K562 (cell line): ENCODE measurements around the gene HSPA1B. TPM values are rescaled to one million over a fixed set of nuclear protein-coding genes. Genes with fewer than 3 reads are reported as not detected.
A peak's percentile ranks its signal among the peaks of the same experiment; 100 is the strongest.

Source experiments
- CHD1 ChIP-seq: fragments of 200-600 bp; sonication (generic); IDR thresholded peaks from one replicate; pipeline ENCODE4 v1.6.1; 2012; ENCODE audit warnings: mild to moderate bottlenecking, moderate library complexity, low read length, inconsistent platforms
- CHD2 ChIP-seq: IDR thresholded peaks from 2 replicates; pipeline ENCODE4 v1.6.1; 2011; ENCODE audit warnings: low read depth, low read length
- DDX20 ChIP-seq: fragments of 450-650 bp; IDR thresholded peaks from 2 replicates; pipeline ENCODE4 v1.6.1; 2016; ENCODE audit warnings: missing genetic modification characterization, low read depth, mild to moderate bottlenecking, missing compliant biosample characterization, moderate library complexity
- E2F4 ChIP-seq: sonication (generic); formaldehyde crosslinking; IDR thresholded peaks from 2 replicates; pipeline ENCODE4 v1.8.0; 2022; ENCODE audit warnings: mild to moderate bottlenecking, low read depth, missing genetic modification reagents
- ETV6 ChIP-seq, 3 experiments: fragments of 150-350 bp in 1 of 3; sonication (generic) in 1 of 3; formaldehyde crosslinking in 1 of 3; IDR thresholded peaks; 2 replicates each; pipeline versions ENCODE4 v1.6.1 to v1.8.0; 2014 to 2022; ENCODE audit warnings: borderline replicate concordance in 2 of 3, low read depth in 2 of 3, antibody characterized with exemption in 1 of 3, low read length in 1 of 3, mild to moderate bottlenecking in 1 of 3, missing genetic modification reagents in 1 of 3
- LARP7 ChIP-seq: fragments of 450-650 bp; IDR thresholded peaks from 2 replicates; pipeline ENCODE4 v1.6.1; 2016
- NELFE ChIP-seq: IDR thresholded peaks from 2 replicates; pipeline ENCODE4 v1.6.1; 2011; ENCODE audit warnings: mild to moderate bottlenecking; ENCODE audit not compliant: insufficient read depth, insufficient read length
- NRF1 ChIP-seq, 2 experiments: fragments of 450-650 bp; IDR thresholded peaks in 1 of 2; conservative IDR thresholded peaks in 1 of 2; 2 replicates each; pipeline ENCODE4 v1.6.1; 2014; ENCODE audit warnings: mild to moderate bottlenecking in 2 of 2
- PHB2 ChIP-seq: fragments of 450-650 bp; IDR thresholded peaks from 2 replicates; pipeline ENCODE4 v1.6.1; 2017; ENCODE audit warnings: low read depth
- PML ChIP-seq: IDR thresholded peaks from 2 replicates; pipeline ENCODE4 v1.6.1; 2012; ENCODE audit warnings: low read length, inconsistent platforms
- PYGO2 ChIP-seq: fragments of 450-650 bp; IDR thresholded peaks from 2 replicates; pipeline ENCODE4 v1.6.1; 2016; ENCODE audit warnings: mild to moderate bottlenecking, missing genetic modification characterization, moderate library complexity, missing compliant biosample characterization
- RBBP5 ChIP-seq: fragments of 200-600 bp; sonication (generic); IDR thresholded peaks from 2 replicates; pipeline ENCODE4 v1.6.1; 2012; ENCODE audit warnings: borderline replicate concordance, mild to moderate bottlenecking, low read length, control low read depth, inconsistent platforms; ENCODE audit not compliant: insufficient read depth, poor library complexity, severe bottlenecking
- RCOR1 ChIP-seq, 2 experiments: IDR thresholded peaks; 2 replicates each; pipeline ENCODE4 v1.6.1; 2012; ENCODE audit warnings: low read depth in 2 of 2, low read length in 2 of 2, borderline replicate concordance in 1 of 2, improper control_type of control experiment in 1 of 2
- RHOXF2B ChIP-seq: fragments of 250-450 bp; sonication (Bioruptor Pico); conservative IDR thresholded peaks from 2 replicates; pipeline ENCODE4 v1.5.1; 2021
- SRSF1 ChIP-seq: fragments of 200-400 bp; formaldehyde crosslinking; IDR thresholded peaks from 2 replicates; pipeline ENCODE4 v1.6.1; 2017; ENCODE audit warnings: mild to moderate bottlenecking, low read depth, low read length, moderate library complexity
- STAT5B ChIP-seq: fragments of 250-450 bp; sonication (Bioruptor Pico); IDR thresholded peaks from 2 replicates; pipeline ENCODE4 v1.8.0; 2021; ENCODE audit warnings: mild to moderate bottlenecking, inconsistent platforms
- SUPT5H ChIP-seq: fragments of 450-650 bp; IDR thresholded peaks from 2 replicates; pipeline ENCODE4 v1.6.1; 2016
- ZNF384 ChIP-seq: IDR thresholded peaks from 2 replicates; pipeline ENCODE4 v1.6.1; 2012; ENCODE audit warnings: low read depth, low read length, improper control_type of control experiment
- polyA plus RNA-seq, 8 experiments: library from polyadenylated mRNA; depleted of rRNA in 4 of 8; stranded (reverse) in 5 of 8; unstranded in 3 of 8; fragments of >200 nt; fragmentation: Nextera tagmentation in 2 of 8; fragmentation: Illumina TruSeq in 1 of 8; extraction: Ambion mirVana in 2 of 8; extraction: Trizol in 1 of 8; gene quantifications; 2 replicates each; pipeline versions ENCODE4 v1.2.1 to v1.2.3, GENCODE V29; 2011 to 2014; ENCODE audit warnings: inconsistent platforms in 1 of 8, missing spikeins in 1 of 8
- total RNA-seq, 7 experiments: library from RNA; depleted of rRNA in 6 of 7; stranded (reverse); fragments of >200 nt in 6 of 7; fragmentation: Illumina TruSeq in 2 of 7; extraction: Trizol in 2 of 7; gene quantifications; 2 replicates each; pipeline versions ENCODE4 v1.2.1 to v1.2.3, GENCODE V29; 2011 to 2021; ENCODE audit warnings: low replicate concordance in 1 of 7
- TF ChIP-seq, protein P1 (sequence below): fragments of 450-650 bp; IDR thresholded peaks from 2 replicates; pipeline ENCODE4 v1.7.0; 2016; ENCODE audit warnings: borderline replicate concordance
- TF ChIP-seq, protein P2 (sequence below): fragments of 250-450 bp; sonication (Bioruptor Pico); IDR thresholded peaks from 2 replicates; pipeline ENCODE4 v1.8.0; 2022; ENCODE audit warnings: moderate library complexity, mild to moderate bottlenecking, inconsistent platforms
- TF ChIP-seq, protein P3 (sequence below): sonication (generic); formaldehyde crosslinking; IDR thresholded peaks from 2 replicates; pipeline ENCODE4 v1.8.1; 2022; ENCODE audit warnings: missing genetic modification reagents
- TF ChIP-seq, protein P4 (sequence below): fragments of 450-650 bp; IDR thresholded peaks from 2 replicates; pipeline ENCODE4 v1.6.1; 2016; ENCODE audit warnings: borderline replicate concordance

The HSPA1B gene
- total and polyA plus RNA-seq, 9 of the 15 experiments (the other 6 are each of a cell fraction or from before 2014, with no cell fraction given), result 0.27 to 227 (median 51.2) TPM

DNA sequence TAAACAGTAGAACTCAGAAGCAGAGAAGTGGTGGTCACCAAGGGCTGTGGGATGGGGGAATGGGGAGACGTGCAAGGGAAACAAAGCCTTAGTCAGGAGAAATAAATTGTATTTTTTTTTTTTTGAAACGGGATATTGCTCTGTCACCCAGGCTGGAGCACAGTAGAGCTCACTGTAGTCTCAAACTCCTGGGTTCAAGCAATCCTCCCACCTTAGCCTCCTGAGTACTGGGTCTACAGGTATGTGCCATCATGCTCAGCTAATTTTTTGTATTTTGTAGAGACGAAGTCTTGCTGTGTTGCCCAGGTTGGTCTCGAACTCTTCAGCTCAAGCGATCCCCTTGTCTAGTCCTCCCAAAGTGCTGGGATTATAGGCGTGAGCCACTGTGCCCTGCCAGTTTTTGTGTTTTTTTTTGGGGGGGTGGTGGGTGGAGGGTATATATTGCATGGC, 3.4 kb downstream of the HSPA1B start (continued):
- TF ChIP-seq, protein P1, sequence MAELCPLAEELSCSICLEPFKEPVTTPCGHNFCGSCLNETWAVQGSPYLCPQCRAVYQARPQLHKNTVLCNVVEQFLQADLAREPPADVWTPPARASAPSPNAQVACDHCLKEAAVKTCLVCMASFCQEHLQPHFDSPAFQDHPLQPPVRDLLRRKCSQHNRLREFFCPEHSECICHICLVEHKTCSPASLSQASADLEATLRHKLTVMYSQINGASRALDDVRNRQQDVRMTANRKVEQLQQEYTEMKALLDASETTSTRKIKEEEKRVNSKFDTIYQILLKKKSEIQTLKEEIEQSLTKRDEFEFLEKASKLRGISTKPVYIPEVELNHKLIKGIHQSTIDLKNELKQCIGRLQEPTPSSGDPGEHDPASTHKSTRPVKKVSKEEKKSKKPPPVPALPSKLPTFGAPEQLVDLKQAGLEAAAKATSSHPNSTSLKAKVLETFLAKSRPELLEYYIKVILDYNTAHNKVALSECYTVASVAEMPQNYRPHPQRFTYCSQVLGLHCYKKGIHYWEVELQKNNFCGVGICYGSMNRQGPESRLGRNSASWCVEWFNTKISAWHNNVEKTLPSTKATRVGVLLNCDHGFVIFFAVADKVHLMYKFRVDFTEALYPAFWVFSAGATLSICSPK, result peak; percentile 76; the same call in 1 of the 2 replicates
- TF ChIP-seq DDX20 (tag) (no peak), RCOR1 (IDR thresholded peaks at IDR 0.05; ENCODE audit: borderline replicate concordance in 1 of 2, low read depth in 2 of 2, low read length in 2 of 2) (peak in 1 of 2 experiments; percentile 4; a peak in 1 of 4 replicates), ETV6 (IDR thresholded peaks at IDR 0.05; ENCODE audit: borderline replicate concordance in 1 of 2, low read depth in 2 of 2, low read length in 1 of 2) (0 out of 4 replicates have a peak, but pooled peaks of 1 of the 2 experiments have one; percentile 11), ETV6 (CRISPR knock-in tag; IDR thresholded peaks at IDR 0.05; ENCODE audit: borderline replicate concordance) (no peak), CHD2 (peak; percentile 62; the same call in 1 of the 2 replicates), PYGO2 (0 out of 2 replicates have a peak, but pooled peaks have one; percentile 5), NELFE (no peak), NRF1 (conservative IDR thresholded peaks at IDR 0.05 in 1 of 2, IDR thresholded peaks at IDR 0.05 in 1 of 2) (peak in 1 of 2 experiments; percentile 19; a peak in 1 of 4 replicates), LARP7 (0 out of 2 replicates have a peak, but pooled peaks have one; percentile 29), PHB2 (no peak; the same call in 1 of the 2 replicates), E2F4 (0 out of 2 replicates have a peak, but pooled peaks have one; percentile 51), RHOXF2B (CRISPR knock-in tag) (peak; percentile 72; the same call in 1 of the 2 replicates), PML (peak; percentile 57; the same call in 1 of the 2 replicates), SRSF1 (no peak), ZNF384 (peak; percentile 4; the same call in 1 of the 2 replicates), STAT5B (CRISPR knock-in tag) (no peak), SUPT5H (no peak), CHD1 (peak; percentile 85), RBBP5 (peak; percentile 22)
- TF ChIP-seq, protein P2, sequence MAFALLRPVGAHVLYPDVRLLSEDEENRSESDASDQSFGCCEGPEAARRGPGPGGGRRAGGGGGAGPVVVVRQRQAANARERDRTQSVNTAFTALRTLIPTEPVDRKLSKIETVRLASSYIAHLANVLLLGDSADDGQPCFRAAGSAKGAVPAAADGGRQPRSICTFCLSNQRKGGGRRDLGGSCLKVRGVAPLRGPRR (CRISPR knock-in tag), result no peak
- TF ChIP-seq, protein P3, sequence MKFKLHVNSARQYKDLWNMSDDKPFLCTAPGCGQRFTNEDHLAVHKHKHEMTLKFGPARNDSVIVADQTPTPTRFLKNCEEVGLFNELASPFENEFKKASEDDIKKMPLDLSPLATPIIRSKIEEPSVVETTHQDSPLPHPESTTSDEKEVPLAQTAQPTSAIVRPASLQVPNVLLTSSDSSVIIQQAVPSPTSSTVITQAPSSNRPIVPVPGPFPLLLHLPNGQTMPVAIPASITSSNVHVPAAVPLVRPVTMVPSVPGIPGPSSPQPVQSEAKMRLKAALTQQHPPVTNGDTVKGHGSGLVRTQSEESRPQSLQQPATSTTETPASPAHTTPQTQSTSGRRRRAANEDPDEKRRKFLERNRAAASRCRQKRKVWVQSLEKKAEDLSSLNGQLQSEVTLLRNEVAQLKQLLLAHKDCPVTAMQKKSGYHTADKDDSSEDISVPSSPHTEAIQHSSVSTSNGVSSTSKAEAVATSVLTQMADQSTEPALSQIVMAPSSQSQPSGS (CRISPR knock-in tag), result no peak
- TF ChIP-seq, protein P4, sequence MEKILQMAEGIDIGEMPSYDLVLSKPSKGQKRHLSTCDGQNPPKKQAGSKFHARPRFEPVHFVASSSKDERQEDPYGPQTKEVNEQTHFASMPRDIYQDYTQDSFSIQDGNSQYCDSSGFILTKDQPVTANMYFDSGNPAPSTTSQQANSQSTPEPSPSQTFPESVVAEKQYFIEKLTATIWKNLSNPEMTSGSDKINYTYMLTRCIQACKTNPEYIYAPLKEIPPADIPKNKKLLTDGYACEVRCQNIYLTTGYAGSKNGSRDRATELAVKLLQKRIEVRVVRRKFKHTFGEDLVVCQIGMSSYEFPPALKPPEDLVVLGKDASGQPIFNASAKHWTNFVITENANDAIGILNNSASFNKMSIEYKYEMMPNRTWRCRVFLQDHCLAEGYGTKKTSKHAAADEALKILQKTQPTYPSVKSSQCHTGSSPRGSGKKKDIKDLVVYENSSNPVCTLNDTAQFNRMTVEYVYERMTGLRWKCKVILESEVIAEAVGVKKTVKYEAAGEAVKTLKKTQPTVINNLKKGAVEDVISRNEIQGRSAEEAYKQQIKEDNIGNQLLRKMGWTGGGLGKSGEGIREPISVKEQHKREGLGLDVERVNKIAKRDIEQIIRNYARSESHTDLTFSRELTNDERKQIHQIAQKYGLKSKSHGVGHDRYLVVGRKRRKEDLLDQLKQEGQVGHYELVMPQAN, result peak; percentile 65
